Osteocyte (in vitro differentiated cells): ENCODE data around the gene RASSF1. TPM values are rescaled to one million over a fixed set of nuclear protein-coding genes. Genes with fewer than 3 reads are reported as not detected.
A peak's percentile ranks its signal among the peaks of the same experiment; 100 is the strongest.

Experiments used
- DNase-seq: peaks from one replicate; pipeline ENCODE4 v3.0.0; 2021; ENCODE audit warnings: mixed read lengths; ENCODE audit not compliant: unreplicated experiment; ENCODE audit errors: extremely low spot score
- H3K27ac Mint-ChIP-seq: one replicate; pipeline ENCODE4 v1.8.0; 2021; ENCODE audit warnings: mild to moderate bottlenecking, mixed read lengths; ENCODE audit not compliant: unreplicated experiment
- H3K27me3 Mint-ChIP-seq: one replicate; pipeline ENCODE4 v1.8.0; 2021; ENCODE audit warnings: mixed read lengths; ENCODE audit not compliant: unreplicated experiment
- H3K36me3 Mint-ChIP-seq: one replicate; pipeline ENCODE4 v1.8.0; 2021; ENCODE audit warnings: mixed read lengths; ENCODE audit not compliant: unreplicated experiment
- H3K4me1 Mint-ChIP-seq: one replicate; pipeline ENCODE4 v1.8.0; 2021; ENCODE audit warnings: mixed read lengths; ENCODE audit not compliant: unreplicated experiment
- H3K4me3 Mint-ChIP-seq: one replicate; pipeline ENCODE4 v1.8.0; 2021; ENCODE audit warnings: mild to moderate bottlenecking, moderate library complexity, mixed read lengths; ENCODE audit not compliant: unreplicated experiment
- H3K9me3 Mint-ChIP-seq: one replicate; pipeline ENCODE4 v1.8.0; 2021; ENCODE audit warnings: mixed read lengths; ENCODE audit not compliant: unreplicated experiment
- CTCF ChIP-seq: fragments of 200-600 bp; sonication (generic); IDR thresholded peaks from 2 replicates; pipeline ENCODE4 v1.5.0; 2021; ENCODE audit warnings: antibody characterized with exemption, mild to moderate bottlenecking, moderate library complexity
- total RNA-seq: library from RNA; stranded (reverse); gene quantifications from 2 replicates; pipeline ENCODE4 v1.2.1, GENCODE V29; 2021

RASSF1 gene
- total RNA-seq, 1 donor from 2014 or later: 12.8 TPM

- DNase-seq: peak; percentile 91
- Mint-ChIP-seq H3K36me3 (peaks cover 7% of the 10 kb centered on the region), H3K4me3 (peak overlapping the region; percentile 84), H3K27ac (peak overlapping the region; percentile 60), H3K4me1 (peaks cover 32% of the 10 kb centered on the region), H3K9me3 (no peaks in the 10 kb centered on the region), H3K27me3 (no peaks in the 10 kb centered on the region)
- TF ChIP-seq CTCF: no peak
Measured at GRCh38 chr3:50320853-50321335, 19.7 kb downstream of the RASSF1 start.

GRCh38 chr3:50319894-50320625, 20.6 kb downstream of the RASSF1 start:
- peaks cover 7% of the 10 kb centered on the region for H3K36me3 Mint-ChIP-seq
- no peak for DNase-seq
- H3K4me1 Mint-ChIP-seq: peaks cover 33% of the 10 kb centered on the region
- no peaks in the 10 kb centered on the region for H3K9me3 Mint-ChIP-seq
- H3K27ac Mint-ChIP-seq: peak overlapping the region; percentile 60
- no peak for TF ChIP-seq CTCF
- no peaks in the 10 kb centered on the region for H3K27me3 Mint-ChIP-seq
- peak overlapping the region; percentile 84 for H3K4me3 Mint-ChIP-seq

- Mint-ChIP-seq H3K27me3 (no peaks in the 10 kb centered on the region), H3K27ac (peak overlapping the region; percentile 27), H3K36me3 (peaks cover 7% of the 10 kb centered on the region), H3K4me3 (peak overlapping the region; percentile 14), H3K4me1 (peaks cover 28% of the 10 kb centered on the region), H3K9me3 (no peaks in the 10 kb centered on the region)
- TF ChIP-seq CTCF: no peak
- DNase-seq: no peak
Measured at GRCh38 chr3:50319181-50319893, 21.3 kb downstream of the RASSF1 start.

GRCh38 chr3:50318615-50319014, 22.0 kb downstream of the RASSF1 start:
- H3K4me1 Mint-ChIP-seq: peaks cover 28% of the 10 kb centered on the region
- peaks cover 7% of the 10 kb centered on the region for H3K36me3 Mint-ChIP-seq
- H3K27ac Mint-ChIP-seq: no peak overlapping the region
- no peak for TF ChIP-seq CTCF
- no peak overlapping the region for H3K4me3 Mint-ChIP-seq
- no peaks in the 10 kb centered on the region for H3K9me3 Mint-ChIP-seq
- no peak for DNase-seq
- no peaks in the 10 kb centered on the region for H3K27me3 Mint-ChIP-seq

- no peak for TF ChIP-seq CTCF
- no peak for DNase-seq
- no peaks in the 10 kb centered on the region for H3K9me3 Mint-ChIP-seq
- no peaks in the 10 kb centered on the region for H3K27me3 Mint-ChIP-seq
- H3K27ac Mint-ChIP-seq: no peak overlapping the region
- H3K4me3 Mint-ChIP-seq: no peak overlapping the region
- H3K4me1 Mint-ChIP-seq: peaks cover 28% of the 10 kb centered on the region
- H3K36me3 Mint-ChIP-seq: peaks cover 7% of the 10 kb centered on the region
Measured at GRCh38 chr3:50318163-50318562, 22.5 kb downstream of the RASSF1 start.
